ENCODE results near the gene NFIB.

DNA sequence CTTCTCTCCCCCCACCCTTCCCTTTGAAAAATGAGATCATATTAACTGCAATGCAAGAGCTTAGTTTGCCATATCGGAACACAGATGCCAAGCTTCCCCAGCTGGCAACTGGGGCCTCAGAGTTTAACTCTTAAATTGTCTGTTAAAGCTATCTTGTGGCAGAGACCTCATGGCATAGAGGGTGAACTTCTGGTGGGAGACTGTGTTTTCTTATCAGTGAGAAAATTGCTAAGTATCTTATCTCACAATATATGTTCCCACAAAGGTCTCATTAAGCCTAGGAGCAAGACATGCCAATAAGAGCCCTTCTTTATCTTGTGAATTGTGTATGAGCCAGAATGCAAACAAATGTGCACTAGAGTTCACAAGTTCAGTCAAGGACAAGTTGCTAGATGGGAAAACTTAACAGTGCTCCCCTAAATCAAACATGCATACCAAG, 12.3 kb downstream of the NFIB start:
- TF ChIP-seq RORB (CRISPR knock-in tag; IDR thresholded peaks at IDR 0.05) = no peak
- TF ChIP-seq CTCF (IDR thresholded peaks at IDR 0.05) = no peak
- no peak for TF ChIP-seq GTF2I (CRISPR knock-in tag; conservative IDR thresholded peaks at IDR 0.05)
- TF ChIP-seq, protein P1, sequence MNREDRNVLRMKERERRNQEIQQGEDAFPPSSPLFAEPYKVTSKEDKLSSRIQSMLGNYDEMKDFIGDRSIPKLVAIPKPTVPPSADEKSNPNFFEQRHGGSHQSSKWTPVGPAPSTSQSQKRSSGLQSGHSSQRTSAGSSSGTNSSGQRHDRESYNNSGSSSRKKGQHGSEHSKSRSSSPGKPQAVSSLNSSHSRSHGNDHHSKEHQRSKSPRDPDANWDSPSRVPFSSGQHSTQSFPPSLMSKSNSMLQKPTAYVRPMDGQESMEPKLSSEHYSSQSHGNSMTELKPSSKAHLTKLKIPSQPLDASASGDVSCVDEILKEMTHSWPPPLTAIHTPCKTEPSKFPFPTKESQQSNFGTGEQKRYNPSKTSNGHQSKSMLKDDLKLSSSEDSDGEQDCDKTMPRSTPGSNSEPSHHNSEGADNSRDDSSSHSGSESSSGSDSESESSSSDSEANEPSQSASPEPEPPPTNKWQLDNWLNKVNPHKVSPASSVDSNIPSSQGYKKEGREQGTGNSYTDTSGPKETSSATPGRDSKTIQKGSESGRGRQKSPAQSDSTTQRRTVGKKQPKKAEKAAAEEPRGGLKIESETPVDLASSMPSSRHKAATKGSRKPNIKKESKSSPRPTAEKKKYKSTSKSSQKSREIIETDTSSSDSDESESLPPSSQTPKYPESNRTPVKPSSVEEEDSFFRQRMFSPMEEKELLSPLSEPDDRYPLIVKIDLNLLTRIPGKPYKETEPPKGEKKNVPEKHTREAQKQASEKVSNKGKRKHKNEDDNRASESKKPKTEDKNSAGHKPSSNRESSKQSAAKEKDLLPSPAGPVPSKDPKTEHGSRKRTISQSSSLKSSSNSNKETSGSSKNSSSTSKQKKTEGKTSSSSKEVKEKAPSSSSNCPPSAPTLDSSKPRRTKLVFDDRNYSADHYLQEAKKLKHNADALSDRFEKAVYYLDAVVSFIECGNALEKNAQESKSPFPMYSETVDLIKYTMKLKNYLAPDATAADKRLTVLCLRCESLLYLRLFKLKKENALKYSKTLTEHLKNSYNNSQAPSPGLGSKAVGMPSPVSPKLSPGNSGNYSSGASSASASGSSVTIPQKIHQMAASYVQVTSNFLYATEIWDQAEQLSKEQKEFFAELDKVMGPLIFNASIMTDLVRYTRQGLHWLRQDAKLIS (CRISPR knock-in tag; IDR thresholded peaks at IDR 0.05; ENCODE audit: borderline replicate concordance) = no peak
- no peak for TF ChIP-seq ZNF263 (CRISPR knock-in tag; IDR thresholded peaks at IDR 0.05; ENCODE audit: low read depth)
- TF ChIP-seq, protein P2, sequence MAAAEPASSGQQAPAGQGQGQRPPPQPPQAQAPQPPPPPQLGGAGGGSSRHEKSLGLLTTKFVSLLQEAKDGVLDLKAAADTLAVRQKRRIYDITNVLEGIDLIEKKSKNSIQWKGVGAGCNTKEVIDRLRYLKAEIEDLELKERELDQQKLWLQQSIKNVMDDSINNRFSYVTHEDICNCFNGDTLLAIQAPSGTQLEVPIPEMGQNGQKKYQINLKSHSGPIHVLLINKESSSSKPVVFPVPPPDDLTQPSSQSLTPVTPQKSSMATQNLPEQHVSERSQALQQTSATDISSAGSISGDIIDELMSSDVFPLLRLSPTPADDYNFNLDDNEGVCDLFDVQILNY (CRISPR knock-in tag; IDR thresholded peaks at IDR 0.05) = no peak
- no peak for TF ChIP-seq TEAD1 (CRISPR knock-in tag; IDR thresholded peaks at IDR 0.05)
- no peak for TF ChIP-seq ERG (CRISPR knock-in tag; IDR thresholded peaks at IDR 0.05)
- no peak for TF ChIP-seq ZNF317 (CRISPR knock-in tag; IDR thresholded peaks at IDR 0.05; ENCODE audit: borderline replicate concordance, low read depth)
- no peak for TF ChIP-seq SP1 (CRISPR knock-in tag; conservative IDR thresholded peaks at IDR 0.05)
